ENCODE data around the gene PTPN5. TPM values are rescaled to one million over a fixed set of nuclear protein-coding genes. Genes with fewer than 3 reads are reported as not detected.
A peak's percentile ranks its signal among the peaks of the same experiment; 100 is the strongest.
"Not testable (repeated sequence)": the region's sequence is repeated elsewhere in the genome, so short reads cannot be mapped to it uniquely, and the experiment has no call there.

PTPN5 gene
- total RNA-seq: not detected

GRCh38 chr11:18791207-18791968 is at the start of gene PTPN5:
Gene PTPN5, minus strand, starts transcription at chr11:18791798. Its CDS starts 19,840 bp downstream, at chr11:18771958.
- Mint-ChIP-seq H3K4me3 (no peak within 1 kb of the TSS), H3K9me3 (no peaks in the 10 kb centered on the region), H3K36me3 (ENCODE audit: low read depth) (no peaks in the 10 kb centered on the region), H3K27ac (no peak within 1 kb of the TSS), H3K27me3 (peaks cover 69% of the 10 kb centered on the region), H3K4me1 (no peaks in the 10 kb centered on the region)
- ChIA-PET POLR2A (no interaction called here), CTCF (interaction anchor here (1.4 to 1.5 kb wide), 2 partner anchors 12 to 27 kb away, joined by 3 to 5 read pairs; no protein-coding TSS in a partner anchor)
- DNase-seq: no peak

GRCh38 chr11:18836417-18836816 is 44.8 kb upstream of the PTPN5 start:
- POLR2A ChIA-PET: no interaction called here
- H3K9me3 Mint-ChIP-seq: peaks cover 6% of the 10 kb centered on the region
- no peak for DNase-seq
- CTCF ChIA-PET: no interaction called here
- H3K4me1 Mint-ChIP-seq: no peaks in the 10 kb centered on the region
- H3K4me3 Mint-ChIP-seq: no peak overlapping the region
- H3K27me3 Mint-ChIP-seq: peaks cover 16% of the 10 kb centered on the region
- H3K36me3 Mint-ChIP-seq (ENCODE audit: low read depth): no peaks in the 10 kb centered on the region
- no peak overlapping the region for H3K27ac Mint-ChIP-seq

GRCh38 chr11:18834754-18835466 is 43.3 kb upstream of the PTPN5 start:
- H3K4me1 Mint-ChIP-seq: no peaks in the 10 kb centered on the region
- ChIA-PET CTCF (no interaction called here), POLR2A (no interaction called here)
- no peak overlapping the region for H3K27ac Mint-ChIP-seq
- no peak overlapping the region for H3K4me3 Mint-ChIP-seq
- H3K36me3 Mint-ChIP-seq (ENCODE audit: low read depth): no peaks in the 10 kb centered on the region
- no peak for DNase-seq
- H3K9me3 Mint-ChIP-seq: no peaks in the 10 kb centered on the region
- H3K27me3 Mint-ChIP-seq: peaks cover 23% of the 10 kb centered on the region

- H3K36me3 Mint-ChIP-seq (ENCODE audit: low read depth); DNase-seq; H3K4me3 Mint-ChIP-seq; H3K27ac Mint-ChIP-seq; H3K4me1 Mint-ChIP-seq; H3K9me3 Mint-ChIP-seq; CTCF ChIA-PET; POLR2A ChIA-PET: not testable (repeated sequence)
- peaks cover 15% of the 10 kb centered on the region for H3K27me3 Mint-ChIP-seq
Measured at GRCh38 chr11:18820160-18820559, 28.6 kb upstream of the PTPN5 start.

GRCh38 chr11:18804199-18804999 is 12.8 kb upstream of the PTPN5 start:
- H3K36me3 Mint-ChIP-seq (ENCODE audit: low read depth): no peaks in the 10 kb centered on the region
- no peak overlapping the region for H3K27ac Mint-ChIP-seq
- H3K9me3 Mint-ChIP-seq: no peaks in the 10 kb centered on the region
- ChIA-PET CTCF (no interaction called here), POLR2A (no interaction called here)
- H3K27me3 Mint-ChIP-seq: peaks cover 27% of the 10 kb centered on the region
- H3K4me3 Mint-ChIP-seq: no peak overlapping the region
- no peaks in the 10 kb centered on the region for H3K4me1 Mint-ChIP-seq
- DNase-seq: no peak

- H3K4me1 Mint-ChIP-seq: no peaks in the 10 kb centered on the region
- CTCF ChIA-PET: interaction anchor here (0.5 to 1.3 kb wide), 3 partner anchors 10 to 1704 kb away, joined by 3 to 6 read pairs (median 3); no protein-coding TSS in a partner anchor
- H3K4me3 Mint-ChIP-seq: no peak overlapping the region
- H3K9me3 Mint-ChIP-seq: no peaks in the 10 kb centered on the region
- peaks cover 31% of the 10 kb centered on the region for H3K27me3 Mint-ChIP-seq
- H3K36me3 Mint-ChIP-seq (ENCODE audit: low read depth): no peaks in the 10 kb centered on the region
- peak; percentile 49 for DNase-seq
- H3K27ac Mint-ChIP-seq: no peak overlapping the region
- POLR2A ChIA-PET: no interaction called here
Measured at GRCh38 chr11:18802381-18803257, 11.0 kb upstream of the PTPN5 start.

- CTCF ChIA-PET: interaction anchor here (1.0 to 1.5 kb wide), 3 partner anchors 23 to 41 kb away, joined by 3 to 6 read pairs (median 5); no protein-coding TSS in a partner anchor
- no peaks in the 10 kb centered on the region for H3K36me3 Mint-ChIP-seq (ENCODE audit: low read depth)
- POLR2A ChIA-PET: no interaction called here
- H3K9me3 Mint-ChIP-seq: no peaks in the 10 kb centered on the region
- no peak overlapping the region for H3K4me3 Mint-ChIP-seq
- no peak overlapping the region for H3K27ac Mint-ChIP-seq
- H3K4me1 Mint-ChIP-seq: no peaks in the 10 kb centered on the region
- peaks cover 30% of the 10 kb centered on the region for H3K27me3 Mint-ChIP-seq
- DNase-seq: no peak
Measured at GRCh38 chr11:18798799-18799469, 7.3 kb upstream of the PTPN5 start.

GRCh38 chr11:18794956-18795355 is 3.4 kb upstream of the PTPN5 start:
- H3K36me3 Mint-ChIP-seq (ENCODE audit: low read depth): no peaks in the 10 kb centered on the region
- H3K4me3 Mint-ChIP-seq: no peak overlapping the region
- no peaks in the 10 kb centered on the region for H3K4me1 Mint-ChIP-seq
- H3K27me3 Mint-ChIP-seq: peaks cover 43% of the 10 kb centered on the region
- POLR2A ChIA-PET: no interaction called here
- DNase-seq: no peak
- H3K27ac Mint-ChIP-seq: no peak overlapping the region
- CTCF ChIA-PET: no interaction called here
- no peaks in the 10 kb centered on the region for H3K9me3 Mint-ChIP-seq

GRCh38 chr11:18792827-18793226 is 1.2 kb upstream of the PTPN5 start:
- ChIA-PET CTCF (interaction anchor here (1.3 to 1.5 kb wide), 2 partner anchors 10 to 21 kb away, joined by 3 to 6 read pairs; no protein-coding TSS in a partner anchor), POLR2A (no interaction called here)
- DNase-seq: no peak
- Mint-ChIP-seq H3K4me1 (no peaks in the 10 kb centered on the region), H3K27me3 (peaks cover 61% of the 10 kb centered on the region), H3K27ac (no peak overlapping the region), H3K9me3 (no peaks in the 10 kb centered on the region), H3K36me3 (ENCODE audit: low read depth) (no peaks in the 10 kb centered on the region), H3K4me3 (no peak overlapping the region)

GRCh38 chr11:18791969-18792628 is 501 bp upstream of the PTPN5 start:
- Mint-ChIP-seq H3K27ac (no peak overlapping the region), H3K27me3 (peaks cover 64% of the 10 kb centered on the region), H3K4me1 (no peaks in the 10 kb centered on the region), H3K9me3 (no peaks in the 10 kb centered on the region), H3K36me3 (ENCODE audit: low read depth) (no peaks in the 10 kb centered on the region), H3K4me3 (no peak overlapping the region)
- ChIA-PET CTCF (interaction anchor here (1.3 to 1.5 kb wide), 2 partner anchors 10 to 22 kb away, joined by 3 to 6 read pairs; no protein-coding TSS in a partner anchor), POLR2A (no interaction called here)
- no peak for DNase-seq

GRCh38 chr11:18790883-18791206 is 753 bp downstream of the PTPN5 start:
- H3K9me3 Mint-ChIP-seq: no peaks in the 10 kb centered on the region
- no peaks in the 10 kb centered on the region for H3K4me1 Mint-ChIP-seq
- POLR2A ChIA-PET: no interaction called here
- DNase-seq: no peak
- peaks cover 71% of the 10 kb centered on the region for H3K27me3 Mint-ChIP-seq
- H3K4me3 Mint-ChIP-seq: no peak overlapping the region
- H3K36me3 Mint-ChIP-seq (ENCODE audit: low read depth): no peaks in the 10 kb centered on the region
- CTCF ChIA-PET: interaction anchor here (1.4 to 1.5 kb wide), 2 partner anchors 11 to 26 kb away, joined by 3 to 5 read pairs; no protein-coding TSS in a partner anchor
- H3K27ac Mint-ChIP-seq: no peak overlapping the region
